SK-N-SH (cell line): Measurements from ENCODE around the gene CD38.

Experiments
- EZH2phosphoT487 ChIP-seq: fragments of 200-600 bp; sonication (generic); IDR thresholded peaks from 2 replicates; pipeline ENCODE4 v1.6.1; 2017; ENCODE audit warnings: low read depth, mixed run types, mild to moderate bottlenecking, antibody characterized with exemption, moderate library complexity, borderline replicate concordance
- GATA2 ChIP-seq: sonication (generic); formaldehyde crosslinking; IDR thresholded peaks from 2 replicates; pipeline ENCODE4 v1.5.0; 2020; ENCODE audit warnings: mild to moderate bottlenecking, missing genetic modification reagents
- MEF2A ChIP-seq: IDR thresholded peaks from 2 replicates; pipeline ENCODE4 v1.4.0; 2012; ENCODE audit warnings: low read depth, borderline replicate concordance
- POLR2AphosphoS5 ChIP-seq: IDR thresholded peaks from 2 replicates; pipeline ENCODE4 v1.6.1; 2012; ENCODE audit warnings: low read depth, low read length
- RAD21 ChIP-seq: IDR thresholded peaks from 2 replicates; pipeline ENCODE4 v1.6.1; 2012; ENCODE audit warnings: mild to moderate bottlenecking, low read length
- RXRA ChIP-seq: IDR thresholded peaks from 2 replicates; pipeline ENCODE4 v1.4.0; 2012; ENCODE audit warnings: low read depth, mild to moderate bottlenecking, borderline replicate concordance
- SMC3 ChIP-seq: IDR thresholded peaks from 2 replicates; pipeline ENCODE4 v1.6.1; 2012; ENCODE audit warnings: low read depth, low read length, improper control_type of control experiment
- TF ChIP-seq, protein P1 (sequence below): fragments of 200-600 bp; sonication (generic); IDR thresholded peaks from 2 replicates; pipeline ENCODE4 v1.6.1; 2017; ENCODE audit warnings: antibody characterized with exemption, mild to moderate bottlenecking, moderate library complexity

DNA sequence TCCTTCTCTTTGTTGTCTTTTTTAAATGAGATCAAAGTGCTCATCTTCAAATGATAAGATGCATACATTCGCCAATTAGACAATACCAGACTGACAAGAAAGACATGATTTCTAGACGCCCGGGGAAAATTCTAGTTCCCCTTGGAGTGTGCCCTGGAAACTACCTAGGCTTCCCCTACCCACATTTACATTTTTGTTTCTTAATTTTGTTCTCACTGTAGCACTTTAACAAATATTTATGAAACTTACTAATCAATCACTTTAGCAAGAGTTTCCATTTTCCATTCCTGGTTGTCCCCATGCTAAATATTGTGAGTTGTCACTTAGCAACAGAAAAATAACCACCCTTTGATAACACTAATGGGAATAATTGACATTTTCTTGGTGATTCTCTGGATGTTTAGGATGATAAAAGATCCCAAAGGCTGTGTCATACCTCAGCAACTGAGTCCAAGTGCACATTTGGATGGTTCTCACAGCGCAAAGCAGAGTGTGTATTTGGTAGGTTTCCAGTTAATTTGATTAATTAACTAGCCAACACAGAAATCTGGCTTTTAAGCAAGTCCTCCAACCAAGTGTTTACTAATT lies 90.8 kb downstream of the CD38 start:
- TF ChIP-seq, protein P1, sequence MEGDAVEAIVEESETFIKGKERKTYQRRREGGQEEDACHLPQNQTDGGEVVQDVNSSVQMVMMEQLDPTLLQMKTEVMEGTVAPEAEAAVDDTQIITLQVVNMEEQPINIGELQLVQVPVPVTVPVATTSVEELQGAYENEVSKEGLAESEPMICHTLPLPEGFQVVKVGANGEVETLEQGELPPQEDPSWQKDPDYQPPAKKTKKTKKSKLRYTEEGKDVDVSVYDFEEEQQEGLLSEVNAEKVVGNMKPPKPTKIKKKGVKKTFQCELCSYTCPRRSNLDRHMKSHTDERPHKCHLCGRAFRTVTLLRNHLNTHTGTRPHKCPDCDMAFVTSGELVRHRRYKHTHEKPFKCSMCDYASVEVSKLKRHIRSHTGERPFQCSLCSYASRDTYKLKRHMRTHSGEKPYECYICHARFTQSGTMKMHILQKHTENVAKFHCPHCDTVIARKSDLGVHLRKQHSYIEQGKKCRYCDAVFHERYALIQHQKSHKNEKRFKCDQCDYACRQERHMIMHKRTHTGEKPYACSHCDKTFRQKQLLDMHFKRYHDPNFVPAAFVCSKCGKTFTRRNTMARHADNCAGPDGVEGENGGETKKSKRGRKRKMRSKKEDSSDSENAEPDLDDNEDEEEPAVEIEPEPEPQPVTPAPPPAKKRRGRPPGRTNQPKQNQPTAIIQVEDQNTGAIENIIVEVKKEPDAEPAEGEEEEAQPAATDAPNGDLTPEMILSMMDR: no peak
- TF ChIP-seq RXRA: no peak
- no peak for TF ChIP-seq POLR2AphosphoS5
- TF ChIP-seq EZH2phosphoT487: no peak
- TF ChIP-seq MEF2A: no peak
- TF ChIP-seq RAD21: no peak
- no peak for TF ChIP-seq GATA2 (CRISPR knock-in tag)
- TF ChIP-seq SMC3: no peak
